ENCODE data around the gene SECISBP2L. TPM values are rescaled to one million over a fixed set of nuclear protein-coding genes. Genes with fewer than 3 reads are reported as not detected.

The SECISBP2L gene
- total RNA-seq, 1 experiment from 2014 or later, result 40.5 TPM

GRCh38 chr15:49058559-49058958 is 12.3 kb upstream of the SECISBP2L start:
- intact Hi-C loops (cut with micrococcal nuclease; ENCODE audit: unreplicated experiment), result no loop called here
- BruUV-seq (replicated peaks), result no TSS peak
- H3K36me3 ChIP-seq (ENCODE audit: control insufficient read depth, insufficient read depth, low read length), result no peaks in the 10 kb centered on the region
- H3K9me3 ChIP-seq (ENCODE audit: control insufficient read depth, insufficient read depth, low read depth, low read length), result no peaks in the 10 kb centered on the region
- ChIA-PET POLR2A (interaction anchor here (0.6 kb wide), 1 partner anchor 1442 kb away, joined by 3 read pairs; no protein-coding TSS in a partner anchor), CTCF (no interaction called here)
- no peak overlapping the region for H3K4me3 ChIP-seq (ENCODE audit: low read depth in 2 of 2, low read length in 2 of 2)
- no peak overlapping the region for H3K27ac ChIP-seq (ENCODE audit: low read length)
- ATAC-seq (no peak), DNase-seq (ENCODE audit: low read depth, low spot score) (no peak)
- in situ Hi-C loops (cut with HindIII; ENCODE audit: low pct_unique_long_range_greater_than_20kb, low sequenced_read_pairs), result no loop called here
- no peaks in the 10 kb centered on the region for H3K4me1 ChIP-seq (ENCODE audit: control insufficient read depth, insufficient read depth, low read length)
- H3K27me3 ChIP-seq (ENCODE audit: control insufficient read depth, insufficient read depth, low read length), result no peaks in the 10 kb centered on the region
- no peak for TF ChIP-seq POLR2AphosphoS5 (IDR thresholded peaks at IDR 0.05; ENCODE audit: low read depth, low read length)
- no peak for TF ChIP-seq TCF7L2 (IDR thresholded peaks at IDR 0.05; ENCODE audit: low read depth, low read length)
- TF ChIP-seq CTCF (IDR thresholded peaks at IDR 0.05), result no peak
- no peak for TF ChIP-seq SIN3A (IDR thresholded peaks at IDR 0.05; ENCODE audit: borderline replicate concordance, insufficient read depth, low read depth, low read length)

GRCh38 chr15:49055630-49056029 is 9.4 kb upstream of the SECISBP2L start:
- intact Hi-C loops (cut with micrococcal nuclease; ENCODE audit: unreplicated experiment), result no loop called here

GRCh38 chr15:49052662-49053061 is 6.4 kb upstream of the SECISBP2L start:
- DNase-seq (ENCODE audit: low read depth, low spot score), result no peak
- Histone ChIP-seq H3K36me3 (ENCODE audit: control insufficient read depth, insufficient read depth, low read length) (no peaks in the 10 kb centered on the region), H3K27me3 (ENCODE audit: control insufficient read depth, insufficient read depth, low read length) (no peaks in the 10 kb centered on the region), H3K27ac (ENCODE audit: low read length) (no peak overlapping the region), H3K9me3 (ENCODE audit: control insufficient read depth, insufficient read depth, low read depth, low read length) (no peaks in the 10 kb centered on the region), H3K4me3 (ENCODE audit: low read depth in 2 of 2, low read length in 2 of 2) (no peak overlapping the region), H3K4me1 (ENCODE audit: control insufficient read depth, insufficient read depth, low read length) (no peaks in the 10 kb centered on the region)
- CTCF ChIA-PET, result no interaction called here
- in situ Hi-C loops (cut with HindIII; ENCODE audit: low pct_unique_long_range_greater_than_20kb, low sequenced_read_pairs) (no loop called here), intact Hi-C loops (cut with micrococcal nuclease; ENCODE audit: unreplicated experiment) (no loop called here)
- ATAC-seq, result no peak
- BruUV-seq (replicated peaks), result no TSS peak
- POLR2A ChIA-PET, result no interaction called here
- TF ChIP-seq REST (IDR thresholded peaks at IDR 0.05; ENCODE audit: insufficient read depth in 1 of 2, low read depth in 2 of 2, low read length in 1 of 2) (no peak), POLR2AphosphoS5 (IDR thresholded peaks at IDR 0.05; ENCODE audit: low read depth, low read length) (no peak), CTCF (IDR thresholded peaks at IDR 0.05) (no peak), TCF7L2 (IDR thresholded peaks at IDR 0.05; ENCODE audit: low read depth, low read length) (no peak), SIN3A (IDR thresholded peaks at IDR 0.05; ENCODE audit: borderline replicate concordance, insufficient read depth, low read depth, low read length) (no peak)

More at GRCh38 chr15:49055630-49056029, 9.4 kb upstream of the SECISBP2L start:
- DNase-seq (ENCODE audit: low read depth, low spot score), result no peak
- Histone ChIP-seq H3K4me1 (ENCODE audit: control insufficient read depth, insufficient read depth, low read length) (no peaks in the 10 kb centered on the region), H3K4me3 (ENCODE audit: low read depth in 2 of 2, low read length in 2 of 2) (no peak overlapping the region), H3K9me3 (ENCODE audit: control insufficient read depth, insufficient read depth, low read depth, low read length) (no peaks in the 10 kb centered on the region), H3K27me3 (ENCODE audit: control insufficient read depth, insufficient read depth, low read length) (no peaks in the 10 kb centered on the region), H3K36me3 (ENCODE audit: control insufficient read depth, insufficient read depth, low read length) (no peaks in the 10 kb centered on the region), H3K27ac (ENCODE audit: low read length) (no peak overlapping the region)
- no peak for TF ChIP-seq POLR2AphosphoS5 (IDR thresholded peaks at IDR 0.05; ENCODE audit: low read depth, low read length)
- TF ChIP-seq SIN3A (IDR thresholded peaks at IDR 0.05; ENCODE audit: borderline replicate concordance, insufficient read depth, low read depth, low read length), result no peak
- ChIA-PET POLR2A (no interaction called here), CTCF (no interaction called here)
- no TSS peak for BruUV-seq (replicated peaks)
- ATAC-seq, result no peak
- in situ Hi-C loops (cut with HindIII; ENCODE audit: low pct_unique_long_range_greater_than_20kb, low sequenced_read_pairs), result no loop called here
